NT2/D1 (cell line): ENCODE data around the gene SLC44A4.
"Not testable (repeated sequence)": the region's sequence is repeated elsewhere in the genome, so short reads cannot be mapped to it uniquely, and the experiment has no call there.

Experiments
- DNase-seq: peaks from one replicate; pipeline ENCODE4 v3.0.0-alpha.2; 2011; ENCODE audit warnings: low read depth, low spot score
- H3K27me3 ChIP-seq: 2 replicates; pipeline ENCODE4 v1.6.0; 2011; ENCODE audit warnings: mild to moderate bottlenecking; ENCODE audit not compliant: insufficient read length, insufficient read depth
- H3K36me3 ChIP-seq: 2 replicates; pipeline ENCODE4 v1.6.1; 2011; ENCODE audit warnings: mild to moderate bottlenecking, low read length, mixed read lengths; ENCODE audit not compliant: insufficient read depth, insufficient read length
- H3K4me1 ChIP-seq: 2 replicates; pipeline ENCODE4 v1.5.1; 2011; ENCODE audit not compliant: insufficient read depth, insufficient read length
- H3K4me3 ChIP-seq: 2 replicates; pipeline ENCODE4 v1.5.1; 2011; ENCODE audit warnings: low read depth; ENCODE audit not compliant: insufficient read length
- H3K9ac ChIP-seq: 2 replicates; pipeline ENCODE4 v1.6.0; 2011; ENCODE audit warnings: low read depth; ENCODE audit not compliant: insufficient read length
- H3K9me3 ChIP-seq: 2 replicates; pipeline ENCODE4 v1.5.1; 2011; ENCODE audit warnings: mild to moderate bottlenecking, low read length; ENCODE audit not compliant: insufficient read depth
- SUZ12 ChIP-seq: IDR thresholded peaks from 2 replicates; pipeline ENCODE4 v1.6.1; 2011; ENCODE audit not compliant: insufficient read length, insufficient read depth; ENCODE audit errors: extremely low read depth
- YY1 ChIP-seq: IDR thresholded peaks from 2 replicates; pipeline ENCODE4 v1.6.1; 2011; ENCODE audit not compliant: insufficient read length, insufficient read depth
- ZNF274 ChIP-seq: IDR thresholded peaks from 2 replicates; pipeline ENCODE4 v1.6.1; 2011; ENCODE audit warnings: mild to moderate bottlenecking, low read depth, low read length

The SLC44A4 gene

GRCh38 chr6:31918069-31918720, 39.4 kb upstream of the SLC44A4 start:
- Histone ChIP-seq H3K4me1 (no peaks in the 10 kb centered on the region), H3K27me3 (no peaks in the 10 kb centered on the region), H3K9ac (no peak overlapping the region), H3K9me3 (no peaks in the 10 kb centered on the region), H3K4me3 (no peak overlapping the region), H3K36me3 (no peaks in the 10 kb centered on the region)
- no peak for DNase-seq
- TF ChIP-seq ZNF274 (no peak), SUZ12 (no peak), YY1 (no peak)

DNA sequence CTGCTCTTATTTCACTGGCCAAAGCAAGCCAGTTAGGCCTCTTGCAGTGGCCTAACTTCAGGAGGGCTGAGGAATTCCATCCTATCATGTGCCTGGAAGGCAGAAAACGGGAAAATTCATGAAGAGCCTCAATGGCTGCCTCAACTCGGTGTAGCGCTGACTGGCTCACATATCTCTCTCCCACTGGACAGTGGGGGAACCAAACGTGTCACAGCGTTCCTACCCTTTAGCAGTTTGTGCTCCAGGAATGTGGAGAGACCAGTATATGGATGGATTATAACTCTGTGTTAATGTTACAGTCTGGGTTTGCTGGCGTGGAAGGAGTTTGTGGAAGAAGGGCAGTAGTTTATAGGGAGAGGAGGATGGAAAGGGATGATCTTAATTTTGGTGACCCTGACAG, 37.0 kb upstream of the SLC44A4 start:
- DNase-seq = no peak
- Histone ChIP-seq H3K36me3 (no peaks in the 10 kb centered on the region), H3K9me3 (no peaks in the 10 kb centered on the region), H3K9ac (no peak overlapping the region), H3K4me1 (no peaks in the 10 kb centered on the region), H3K4me3 (no peak overlapping the region), H3K27me3 (no peaks in the 10 kb centered on the region)
- TF ChIP-seq SUZ12 (no peak), ZNF274 (no peak), YY1 (no peak)

DNA sequence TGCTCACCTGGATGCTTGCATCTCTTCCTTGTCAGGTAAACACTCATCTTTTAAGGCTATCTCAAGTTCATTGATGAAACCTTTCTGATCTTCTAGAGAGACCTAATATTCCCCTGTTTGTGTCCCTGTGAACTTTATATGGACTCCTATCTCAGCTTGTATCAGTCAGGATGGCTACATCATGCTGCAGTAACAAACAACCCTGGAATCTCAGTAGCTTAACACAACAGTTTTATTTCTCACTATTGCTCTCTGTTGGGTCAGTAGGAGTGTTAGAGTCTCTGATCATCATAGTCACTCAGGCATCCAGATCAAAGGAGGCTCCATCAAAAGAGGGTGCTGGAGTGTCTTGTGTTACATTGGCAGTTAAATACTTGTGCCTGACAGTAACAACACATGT, 36.6 kb upstream of the SLC44A4 start:
- no peak overlapping the region for H3K9ac ChIP-seq
- TF ChIP-seq ZNF274 (no peak), YY1 (no peak), SUZ12 (no peak)

DNA sequence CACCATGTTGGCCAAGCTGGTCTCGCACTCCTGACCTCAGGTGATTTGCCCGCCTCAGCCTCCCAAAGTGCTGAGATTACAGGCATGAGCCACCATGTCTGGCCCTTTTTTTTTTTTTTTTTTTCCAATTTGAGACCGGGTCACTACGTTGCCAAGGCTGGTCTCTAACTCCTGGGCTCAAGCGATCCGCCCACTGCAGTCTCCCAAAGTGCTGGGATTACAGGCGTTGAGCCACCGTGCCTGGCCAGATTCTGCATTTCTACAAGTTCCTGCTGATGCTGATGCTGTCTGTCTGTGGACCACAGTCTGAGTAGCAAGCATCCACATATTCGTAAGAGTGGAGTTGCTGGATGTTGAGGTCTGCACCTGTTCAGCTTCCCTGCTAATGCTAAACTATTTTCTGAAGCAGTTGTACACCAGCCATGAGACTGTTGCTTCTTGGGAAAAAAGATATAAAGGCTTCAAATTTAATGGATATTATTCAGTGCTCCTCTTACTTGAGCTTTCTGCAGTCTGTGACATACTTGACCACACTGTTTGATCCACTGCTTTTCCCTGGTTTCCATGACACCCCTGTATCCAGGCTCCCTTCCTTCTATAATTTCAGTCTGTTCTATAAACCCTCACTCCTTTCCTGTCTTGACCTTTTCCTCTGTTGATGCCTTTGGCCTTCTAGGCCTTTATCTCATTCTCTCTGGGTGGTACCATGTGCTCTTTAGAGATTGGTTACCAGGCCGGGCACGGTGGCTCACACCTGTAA, 33.2 kb upstream of the SLC44A4 start:
- no peaks in the 10 kb centered on the region for H3K27me3 ChIP-seq
- no peak for DNase-seq
- H3K9ac ChIP-seq = no peak overlapping the region
- no peaks in the 10 kb centered on the region for H3K4me1 ChIP-seq
- no peaks in the 10 kb centered on the region for H3K36me3 ChIP-seq
- TF ChIP-seq YY1 (no peak), ZNF274 (no peak), SUZ12 (no peak)
- no peaks in the 10 kb centered on the region for H3K9me3 ChIP-seq
- H3K4me3 ChIP-seq = no peak overlapping the region

More for the DNA sequence above, 36.6 kb upstream of the SLC44A4 start:
- Histone ChIP-seq H3K9me3 (no peaks in the 10 kb centered on the region), H3K4me1 (no peaks in the 10 kb centered on the region), H3K4me3 (no peak overlapping the region), H3K36me3 (no peaks in the 10 kb centered on the region), H3K27me3 (no peaks in the 10 kb centered on the region)
- DNase-seq = no peak

DNA sequence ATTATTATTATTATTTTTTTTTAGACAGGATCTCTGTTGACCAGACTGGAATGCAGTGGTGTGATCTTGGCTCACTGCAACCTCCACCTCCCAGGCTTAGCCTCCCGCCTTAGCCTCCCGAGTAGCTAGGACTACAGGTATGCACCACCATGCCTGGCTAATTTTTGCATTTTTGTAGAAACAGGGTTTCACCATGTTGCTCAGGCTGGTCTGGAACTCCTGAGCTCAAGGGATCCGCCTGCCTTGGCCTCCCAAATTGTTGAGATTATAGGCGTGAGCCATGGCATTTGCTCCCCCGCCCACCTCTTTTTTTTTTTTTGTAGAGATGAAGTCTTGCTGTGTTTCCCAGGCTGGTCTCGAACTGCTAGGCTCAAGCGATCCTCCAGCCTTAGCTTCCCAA, 30.5 kb upstream of the SLC44A4 start:
- not testable (repeated sequence) for H3K9ac ChIP-seq, H3K9me3 ChIP-seq, H3K36me3 ChIP-seq, H3K4me1 ChIP-seq, DNase-seq, H3K27me3 ChIP-seq, H3K4me3 ChIP-seq

DNA sequence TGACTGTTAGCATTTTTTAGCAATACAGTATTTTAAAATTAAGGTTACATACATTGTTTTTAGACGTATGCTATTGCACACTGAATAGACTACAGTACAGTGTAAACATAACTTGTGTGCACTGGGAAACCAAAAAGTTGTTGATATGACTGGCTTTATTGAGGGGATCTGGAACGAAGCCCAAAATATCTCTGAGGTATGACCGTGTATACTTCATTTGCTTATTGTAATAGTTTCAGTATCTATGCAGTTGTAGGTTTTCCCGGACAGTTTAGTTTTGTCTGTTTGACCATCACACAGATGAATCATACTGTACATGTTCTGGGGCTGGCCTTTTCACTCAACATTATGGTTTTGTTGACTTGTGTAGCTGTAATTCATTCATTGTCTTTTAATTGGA, 30.0 kb upstream of the SLC44A4 start:
- Histone ChIP-seq H3K36me3 (no peaks in the 10 kb centered on the region), H3K27me3 (no peaks in the 10 kb centered on the region), H3K9ac (no peak overlapping the region), H3K4me1 (peaks cover 3% of the 10 kb centered on the region), H3K9me3 (no peaks in the 10 kb centered on the region), H3K4me3 (no peak overlapping the region)
- TF ChIP-seq SUZ12 = no peak
- TF ChIP-seq ZNF274 = no peak
- TF ChIP-seq YY1 = no peak
- DNase-seq = no peak

- H3K9me3 ChIP-seq, DNase-seq, H3K4me3 ChIP-seq, H3K36me3 ChIP-seq, H3K4me1 ChIP-seq, H3K27me3 ChIP-seq, H3K9ac ChIP-seq: not testable (repeated sequence)
These were observed 29.5 kb upstream of the SLC44A4 start for GRCh38 chr6:31908255-31908654.
